HepG2 (cell line): ENCODE measurements around the gene BPGM. TPM values are rescaled to one million over a fixed set of nuclear protein-coding genes. Genes with fewer than 3 reads are reported as not detected.

Experiments
- ATAC-seq: fragments of 200-7000 bp; cut with Tn5 transposase; 3 replicates; pipeline ENCODE4 v1.9.1; 2020; ENCODE audit warnings: mild to moderate bottlenecking, moderate library complexity
- BruUV-seq: library from RNA; stranded (reverse); fragments of 400-500 nt; replicated peaks from 2 replicates; lab custom pipeline; 2021; lab: Mats Ljungman, UMichigan
- CTCF ChIA-PET: fragments of 300-600 bp; formaldehyde crosslinking; extraction: SDS; loops from one replicate; lab custom pipeline; 2021; ENCODE audit warnings: low total read pairs, inconsistent platforms, low intra/inter-chr PET ratio; lab: Yijun Ruan, JAX
- POLR2A ChIA-PET: fragments of 350-600 bp; sonication (Branson Sonifier 250); formaldehyde crosslinking; loops from one replicate; lab custom pipeline; 2020; ENCODE audit warnings: antibody characterized with exemption, inconsistent platforms; lab: Yijun Ruan, JAX
- DNase-seq: peaks from one replicate; pipeline ENCODE4 v3.0.0-alpha.2; 2015; ENCODE audit warnings: low spot score
- FAIRE-seq: peaks from 3 replicates; lab custom pipeline; 2011; peaks lifted over from hg19 to GRCh38; lab: Jason Lieb, UNC
- H2AFZ ChIP-seq: one replicate; pipeline ENCODE4 v1.6.1; 2011; ENCODE audit warnings: low read length, inconsistent platforms
- H3K27ac ChIP-seq: fragments of 300-600 bp; 3 replicates; pipeline ENCODE4 v1.8.0; 2011; ENCODE audit warnings: mixed run types, mild to moderate bottlenecking, mixed read lengths, low read length, inconsistent platforms; ENCODE audit not compliant: insufficient read depth; ENCODE audit errors: extremely low read length
- H3K27me3 ChIP-seq, 2 experiments: fragments of 200-600 bp in 1 of 2; 2 replicates in 1 of 2; 3 replicates in 1 of 2; pipeline versions ENCODE4 v1.6.0 to v1.8.0; 2011; ENCODE audit warnings: low read length in 2 of 2, mild to moderate bottlenecking in 2 of 2, moderate library complexity in 2 of 2, inconsistent platforms in 1 of 2; ENCODE audit not compliant: insufficient read depth in 2 of 2, control insufficient read depth in 1 of 2
- H3K36me3 ChIP-seq, 2 experiments: fragments of 200-600 bp in 1 of 2; replicated peaks in 1 of 2; 2 replicates in 1 of 2; 3 replicates in 1 of 2; pipeline versions ENCODE4 v1.5.1 to v1.8.0; 2011; ENCODE audit warnings: low read length in 2 of 2, inconsistent platforms in 1 of 2; ENCODE audit not compliant: insufficient read depth in 2 of 2, control insufficient read depth in 1 of 2
- H3K4me1 ChIP-seq: 2 replicates; pipeline ENCODE4 v1.5.1; 2012; ENCODE audit warnings: low read length, inconsistent platforms; ENCODE audit not compliant: insufficient read depth
- H3K4me2 ChIP-seq: 2 replicates; pipeline ENCODE4 v1.6.0; 2011; ENCODE audit warnings: low read depth, low read length, inconsistent platforms
- H3K4me3 ChIP-seq, 3 experiments: fragments of 200-600 bp in 1 of 3; sonication (generic), shearing (Covaris generic) in 1 of 3; replicated peaks in 1 of 3; 2 replicates each; pipeline ENCODE4 v1.5.1; 2011 to 2016; ENCODE audit warnings: low read length in 3 of 3, inconsistent platforms in 2 of 3, low read depth in 2 of 3, mild to moderate bottlenecking in 2 of 3, control low read depth in 1 of 3, mixed read lengths in 1 of 3; ENCODE audit not compliant: insufficient read depth in 1 of 3
- H3K79me2 ChIP-seq: one replicate; pipeline ENCODE4 v1.6.1; 2011; ENCODE audit warnings: low read length, inconsistent platforms; ENCODE audit not compliant: insufficient read depth
- H3K9ac ChIP-seq: 2 replicates; pipeline ENCODE4 v1.6.0; 2011; ENCODE audit warnings: mild to moderate bottlenecking, low read depth, low read length, inconsistent platforms; ENCODE audit not compliant: insufficient read depth
- H3K9me3 ChIP-seq: 2 replicates; pipeline ENCODE4 v1.5.1; 2012; ENCODE audit warnings: mild to moderate bottlenecking, low read length
- H4K20me1 ChIP-seq: 2 replicates; pipeline ENCODE4 v1.6.0; 2011; ENCODE audit warnings: inconsistent platforms, mild to moderate bottlenecking, low read length, moderate library complexity; ENCODE audit not compliant: insufficient read depth
- CBX5 ChIP-seq: sonication (generic); formaldehyde crosslinking; IDR thresholded peaks from 2 replicates; pipeline ENCODE4 v1.4.0; 2020; ENCODE audit warnings: missing genetic modification reagents, borderline replicate concordance
- MYNN ChIP-seq: sonication (generic); formaldehyde crosslinking; IDR thresholded peaks from 2 replicates; pipeline ENCODE4 v1.4.0; 2020; ENCODE audit warnings: mild to moderate bottlenecking, low read depth, missing genetic modification reagents
- PATZ1 ChIP-seq: sonication (generic); formaldehyde crosslinking; IDR thresholded peaks from 2 replicates; pipeline ENCODE4 v1.4.0; 2020; ENCODE audit warnings: missing genetic modification reagents
- SATB2 ChIP-seq: sonication (generic); formaldehyde crosslinking; IDR thresholded peaks from 2 replicates; pipeline ENCODE4 v1.5.0; 2020; ENCODE audit warnings: missing genetic modification reagents
- TFAP4 ChIP-seq: sonication (generic); IDR thresholded peaks from 2 replicates; pipeline ENCODE4 v1.6.1; 2016; ENCODE audit warnings: low read depth, borderline replicate concordance
- ZMYM4 ChIP-seq: sonication (generic); formaldehyde crosslinking; IDR thresholded peaks from 2 replicates; pipeline ENCODE4 v1.8.1; 2023; ENCODE audit warnings: mild to moderate bottlenecking, missing genetic modification reagents
- ZNF136 ChIP-seq: sonication (generic); formaldehyde crosslinking; IDR thresholded peaks from 2 replicates; pipeline ENCODE4 v1.8.1; 2022; ENCODE audit warnings: low read depth, mild to moderate bottlenecking, moderate library complexity, missing genetic modification reagents
- ZNF292 ChIP-seq: sonication (generic); formaldehyde crosslinking; IDR thresholded peaks from 2 replicates; pipeline ENCODE4 v1.8.1; 2022; ENCODE audit warnings: mild to moderate bottlenecking, low read depth, missing genetic modification reagents, borderline replicate concordance
- WGBS: methylation state at CpG from one replicate; pipeline ENCODE4 v1.1.6; 2017; ENCODE audit warnings: low lambda C conversion rate; 5-methylcytosine and 5-hydroxymethylcytosine counted together
- in situ Hi-C: cut with HindIII; loops from 2 replicates; pipeline ENCODE4 v1.10.0; 2017; ENCODE audit warnings: low pct_unique_long_range_greater_than_20kb; ENCODE audit not compliant: extremely low pct_ligation_motif_present
- intact Hi-C: fragments of 100-400 bp; cut with micrococcal nuclease; formaldehyde crosslinking; loops from one replicate; pipeline ENCODE4 v1.10.0; 2022; ENCODE audit not compliant: unreplicated experiment
- polyA plus RNA-seq, 8 experiments: library from polyadenylated mRNA; depleted of rRNA in 3 of 8; stranded (reverse) in 7 of 8; unstranded in 1 of 8; fragments of >200 nt; fragmentation: Illumina TruSeq in 4 of 8; extraction: Trizol in 4 of 8; gene quantifications; 2 replicates each; pipeline versions ENCODE4 v1.2.1 to v1.2.3, GENCODE V29; 2011 to 2016; ENCODE audit warnings: low read depth in 4 of 8, missing spikeins in 1 of 8, mixed read lengths in 1 of 8; ENCODE audit not compliant: insufficient read depth in 1 of 8
- total RNA-seq, 5 experiments: library from RNA; depleted of rRNA; stranded (reverse); fragments of >200 nt; fragmentation: Illumina TruSeq; extraction: Trizol; gene quantifications; 2 replicates each; pipeline ENCODE4 v1.2.3, GENCODE V29; 2016; ENCODE audit warnings: low read depth in 1 of 5

BPGM gene
- total and polyA plus RNA-seq, 2 of the 13 experiments (the other 11 are each of a cell fraction or from before 2014, with no cell fraction given), result 4.0 to 7.5 TPM

- in situ Hi-C loops, result no loop called here
- Histone ChIP-seq H3K9me3 (no peaks in the 10 kb centered on the region), H3K4me2 (peak overlapping the region; percentile 45), H3K4me3 (no peak overlapping the region; a peak in 1 of 6 replicates), H3K27ac (no peak overlapping the region), H3K27me3 (peaks cover 0 to 3% of the 10 kb centered on the region in 2 experiments; a peak in 2 of 5 replicates), H3K9ac (no peak overlapping the region), H3K4me1 (peaks cover 28% of the 10 kb centered on the region), H2AFZ (no peak overlapping the region)
- POLR2A ChIA-PET, result no interaction called here
- intact Hi-C loops, result loop anchor here (2.0 to 10.0 kb wide), 2 partner anchors 54 to 252 kb away; no protein-coding TSS in a partner anchor
- peak; percentile 61 for ATAC-seq
- TF ChIP-seq SATB2 (no peak), CBX5 (CRISPR knock-in tag) (no peak), ZNF292 (peak; percentile 43; the same call in 1 of the 2 replicates), ZNF136 (CRISPR knock-in tag) (no peak), MYNN (no peak), TFAP4 (peak; percentile 64; the same call in 1 of the 2 replicates), ZMYM4 (CRISPR knock-in tag) (no peak), PATZ1 (CRISPR knock-in tag) (no peak)
- TF ChIP-seq, all 625 proteins: peak for 2
- BruUV-seq, result no TSS peak
- Histone ChIP-seq H4K20me1 (no peaks in the 10 kb centered on the region), H3K36me3 (no peaks in the 10 kb centered on the region), H3K79me2 (no peaks in the 10 kb centered on the region)
- CTCF ChIA-PET, result interaction anchor here (1.1 kb wide), 1 partner anchor 154 kb away, joined by 4 read pairs; no protein-coding TSS in a partner anchor
- FAIRE-seq (no peak), DNase-seq (no peak)
- 42% methylated on average over 10 of the region's 12 CpGs for WGBS
Observed at GRCh38 chr7:134690614-134691504, 44.2 kb downstream of the BPGM start.
